PC-9 (cell line): ENCODE data around the gene LRCOL1. TPM values are rescaled to one million over a fixed set of nuclear protein-coding genes. Genes with fewer than 3 reads are reported as not detected.

Experiments used
- BruUV-seq: library from RNA; stranded (reverse); fragments of 400-500 nt; replicated peaks from 2 replicates; lab custom pipeline; 2021; lab: Mats Ljungman, UMichigan
- CTCF ChIA-PET: fragments of 300-600 bp; sonication (Branson Sonifier 250); formaldehyde crosslinking; loops from one replicate; lab custom pipeline; 2022; ENCODE audit warnings: antibody characterized with exemption; lab: Charles Lee
- POLR2A ChIA-PET: fragments of 300-600 bp; sonication (Branson Sonifier 250); formaldehyde crosslinking; loops from one replicate; lab custom pipeline; 2022; ENCODE audit warnings: antibody characterized with exemption; ENCODE audit not compliant: unreplicated experiment; lab: Charles Lee
- DNase-seq, 2 experiments: peaks; one replicate each; pipeline versions ENCODE4 v3.0.0 to v3.0.0-alpha.2; 2015 to 2022; ENCODE audit warnings: mixed read lengths in 1 of 2
- H2AFZ ChIP-seq: fragments of 200-600 bp; sonication (generic); 2 replicates; pipeline ENCODE4 v1.8.1; 2017; ENCODE audit warnings: antibody characterized with exemption
- H3F3A ChIP-seq: fragments of 200-600 bp; sonication (generic); 2 replicates; pipeline ENCODE4 v1.8.1; 2017; ENCODE audit warnings: antibody characterized with exemption, mild to moderate bottlenecking, low read depth; ENCODE audit not compliant: insufficient read depth
- H3K27ac ChIP-seq: fragments of 200-600 bp; sonication (generic); 2 replicates; pipeline ENCODE4 v1.6.1; 2016; ENCODE audit warnings: mixed run types
- H3K27me3 ChIP-seq: fragments of 200-600 bp; sonication (generic); 2 replicates; pipeline ENCODE4 v1.6.1; 2016; ENCODE audit warnings: low read depth, mixed run types; ENCODE audit not compliant: insufficient read depth
- H3K36me3 ChIP-seq: fragments of 200-600 bp; sonication (generic); 2 replicates; pipeline ENCODE4 v1.6.1; 2016; ENCODE audit warnings: low read depth, mixed run types
- H3K4me1 ChIP-seq: fragments of 200-600 bp; sonication (generic); replicated peaks from 2 replicates; pipeline ENCODE4 v1.6.1; 2016; ENCODE audit warnings: mixed run types; ENCODE audit not compliant: insufficient read depth
- H3K4me2 ChIP-seq: fragments of 200-600 bp; sonication (generic); 2 replicates; pipeline ENCODE4 v1.6.1; 2017; ENCODE audit warnings: mixed run types
- H3K4me3 ChIP-seq: fragments of 200-600 bp; sonication (generic); 2 replicates; pipeline ENCODE4 v1.6.1; 2016; ENCODE audit warnings: mixed run types
- H3K79me2 ChIP-seq: fragments of 200-600 bp; sonication (generic); 2 replicates; pipeline ENCODE4 v1.6.1; 2017; ENCODE audit warnings: low read depth, mixed run types
- H3K9me2 ChIP-seq: fragments of 200-600 bp; sonication (generic); 2 replicates; pipeline ENCODE4 v1.8.1; 2017; ENCODE audit warnings: mild to moderate bottlenecking; ENCODE audit not compliant: insufficient read depth
- H3K9me3 ChIP-seq: fragments of 200-600 bp; sonication (generic); 2 replicates; pipeline ENCODE4 v1.8.1; 2016; ENCODE audit warnings: low read depth; ENCODE audit not compliant: insufficient read depth
- H4K20me1 ChIP-seq: fragments of 200-600 bp; sonication (generic); 2 replicates; pipeline ENCODE4 v1.8.1; 2017; ENCODE audit not compliant: insufficient read depth
- CTCF ChIP-seq: fragments of 200-600 bp; sonication (generic); conservative IDR thresholded peaks from 2 replicates; pipeline ENCODE4 v1.6.1; 2017; ENCODE audit warnings: mixed run types, antibody characterized with exemption, mild to moderate bottlenecking, moderate library complexity
- EZH2 ChIP-seq: fragments of 200-600 bp; sonication (generic); IDR thresholded peaks from 2 replicates; pipeline ENCODE4 v1.8.0; 2017; ENCODE audit warnings: antibody characterized with exemption, low read depth
- intact Hi-C: fragments of 100-400 bp; cut with micrococcal nuclease; formaldehyde crosslinking; loops from one replicate; pipeline ENCODE4 v1.10.0; 2022; ENCODE audit not compliant: unreplicated experiment
- total RNA-seq: library from RNA; stranded (reverse); gene quantifications from 2 replicates; pipeline ENCODE4 v1.2.3, GENCODE V29; 2021

LRCOL1 gene
- total RNA-seq, 1 experiment from 2014 or later: not detected

- Histone ChIP-seq H2AFZ (no peak overlapping the region), H3K27ac (no peak overlapping the region), H3K4me1 (no peaks in the 10 kb centered on the region), H3K79me2 (no peaks in the 10 kb centered on the region), H3K4me2 (no peak overlapping the region), H3K9me3 (no peaks in the 10 kb centered on the region), H3F3A (peaks cover 9% of the 10 kb centered on the region), H4K20me1 (no peaks in the 10 kb centered on the region; the same call in 1 of the 2 replicates), H3K36me3 (no peaks in the 10 kb centered on the region), H3K4me3 (no peak overlapping the region), H3K9me2 (no peaks in the 10 kb centered on the region), H3K27me3 (peaks cover 73% of the 10 kb centered on the region)
- ChIA-PET POLR2A (no interaction called here), CTCF (no interaction called here)
- no TSS peak for BruUV-seq
- intact Hi-C loops: no loop called here
- TF ChIP-seq EZH2 (no peak), CTCF (no peak)
- DNase-seq: no peak
Observed at GRCh38 chr12:132604151-132604618, 6.2 kb downstream of the LRCOL1 start.

GRCh38 chr12:132603240-132604150 is 6.9 kb downstream of the LRCOL1 start:
- Histone ChIP-seq H3K79me2 (no peaks in the 10 kb centered on the region), H3K4me3 (no peak overlapping the region), H3K27me3 (peaks cover 68% of the 10 kb centered on the region), H3K9me2 (no peaks in the 10 kb centered on the region), H3K4me1 (no peaks in the 10 kb centered on the region), H3K9me3 (no peaks in the 10 kb centered on the region), H3K36me3 (no peaks in the 10 kb centered on the region), H2AFZ (no peak overlapping the region), H4K20me1 (no peaks in the 10 kb centered on the region; the same call in 1 of the 2 replicates), H3K27ac (no peak overlapping the region), H3F3A (peaks cover 15% of the 10 kb centered on the region), H3K4me2 (no peak overlapping the region)
- no peak for TF ChIP-seq CTCF
- no peak for TF ChIP-seq EZH2
- ChIA-PET CTCF (no interaction called here), POLR2A (no interaction called here)
- intact Hi-C loops: no loop called here
- no TSS peak for BruUV-seq
- no peak for DNase-seq

- H3K27me3 ChIP-seq: peaks cover 68% of the 10 kb centered on the region
- POLR2A ChIA-PET: no interaction called here
Observed at GRCh38 chr12:132602572-132603239, 7.7 kb downstream of the LRCOL1 start.

More at GRCh38 chr12:132602572-132603239, 7.7 kb downstream of the LRCOL1 start:
- Histone ChIP-seq H3K27ac (no peak overlapping the region), H3K4me3 (no peak overlapping the region), H4K20me1 (no peaks in the 10 kb centered on the region; the same call in 1 of the 2 replicates), H3K9me3 (no peaks in the 10 kb centered on the region), H2AFZ (no peak overlapping the region), H3K36me3 (no peaks in the 10 kb centered on the region), H3K79me2 (no peaks in the 10 kb centered on the region), H3K4me1 (no peaks in the 10 kb centered on the region), H3F3A (peaks cover 15% of the 10 kb centered on the region), H3K4me2 (no peak overlapping the region), H3K9me2 (no peaks in the 10 kb centered on the region)
- BruUV-seq: no TSS peak
- TF ChIP-seq EZH2: no peak
- CTCF ChIA-PET: no interaction called here
- DNase-seq: no peak
- intact Hi-C loops: no loop called here
